Measurements from ENCODE around the gene SLC4A7.

DNA sequence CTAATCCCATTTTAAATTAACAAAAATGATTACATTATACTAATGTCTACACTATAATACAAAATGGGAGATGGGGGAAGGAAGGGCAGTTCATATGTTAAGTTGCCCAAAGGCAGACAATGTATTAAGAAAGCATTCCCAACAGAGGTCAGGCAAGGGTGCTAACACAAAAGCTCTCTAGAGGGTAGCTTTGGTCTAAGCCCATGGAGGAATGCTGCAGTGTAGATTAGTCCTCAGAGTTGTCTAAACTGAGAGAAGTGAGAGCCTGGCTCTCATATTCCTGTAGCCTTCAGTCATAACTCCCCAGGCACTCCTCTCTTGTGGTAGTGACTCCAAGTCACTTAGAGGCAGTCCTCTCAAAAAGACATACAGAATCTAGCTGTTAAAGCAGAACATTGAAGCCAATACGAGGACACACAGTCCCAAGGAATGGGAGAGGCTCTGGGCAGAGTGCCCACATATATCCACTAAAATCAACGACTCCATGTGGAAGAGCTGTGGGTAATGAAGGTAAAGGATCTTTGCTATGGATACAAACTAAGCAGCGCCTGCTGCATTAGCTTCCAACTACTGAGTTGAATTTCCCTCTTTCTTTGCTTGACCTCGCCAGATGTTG is 129.5 kb downstream of the SLC4A7 start:
- TF ChIP-seq TEAD4 (CRISPR knock-in tag; IDR thresholded peaks at IDR 0.05) (no peak), NR3C1 (CRISPR knock-in tag; conservative IDR thresholded peaks at IDR 0.05; ENCODE audit: low read depth) (no peak), SP1 (CRISPR knock-in tag; conservative IDR thresholded peaks at IDR 0.05) (no peak), CREM (CRISPR knock-in tag; IDR thresholded peaks at IDR 0.05) (no peak), NFE2L1 (CRISPR knock-in tag; IDR thresholded peaks at IDR 0.05) (no peak), ETV6 (CRISPR knock-in tag; IDR thresholded peaks at IDR 0.05) (no peak)
- TF ChIP-seq, protein P1, sequence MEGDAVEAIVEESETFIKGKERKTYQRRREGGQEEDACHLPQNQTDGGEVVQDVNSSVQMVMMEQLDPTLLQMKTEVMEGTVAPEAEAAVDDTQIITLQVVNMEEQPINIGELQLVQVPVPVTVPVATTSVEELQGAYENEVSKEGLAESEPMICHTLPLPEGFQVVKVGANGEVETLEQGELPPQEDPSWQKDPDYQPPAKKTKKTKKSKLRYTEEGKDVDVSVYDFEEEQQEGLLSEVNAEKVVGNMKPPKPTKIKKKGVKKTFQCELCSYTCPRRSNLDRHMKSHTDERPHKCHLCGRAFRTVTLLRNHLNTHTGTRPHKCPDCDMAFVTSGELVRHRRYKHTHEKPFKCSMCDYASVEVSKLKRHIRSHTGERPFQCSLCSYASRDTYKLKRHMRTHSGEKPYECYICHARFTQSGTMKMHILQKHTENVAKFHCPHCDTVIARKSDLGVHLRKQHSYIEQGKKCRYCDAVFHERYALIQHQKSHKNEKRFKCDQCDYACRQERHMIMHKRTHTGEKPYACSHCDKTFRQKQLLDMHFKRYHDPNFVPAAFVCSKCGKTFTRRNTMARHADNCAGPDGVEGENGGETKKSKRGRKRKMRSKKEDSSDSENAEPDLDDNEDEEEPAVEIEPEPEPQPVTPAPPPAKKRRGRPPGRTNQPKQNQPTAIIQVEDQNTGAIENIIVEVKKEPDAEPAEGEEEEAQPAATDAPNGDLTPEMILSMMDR (IDR thresholded peaks at IDR 0.05) = no peak
- TF ChIP-seq, protein P2, sequence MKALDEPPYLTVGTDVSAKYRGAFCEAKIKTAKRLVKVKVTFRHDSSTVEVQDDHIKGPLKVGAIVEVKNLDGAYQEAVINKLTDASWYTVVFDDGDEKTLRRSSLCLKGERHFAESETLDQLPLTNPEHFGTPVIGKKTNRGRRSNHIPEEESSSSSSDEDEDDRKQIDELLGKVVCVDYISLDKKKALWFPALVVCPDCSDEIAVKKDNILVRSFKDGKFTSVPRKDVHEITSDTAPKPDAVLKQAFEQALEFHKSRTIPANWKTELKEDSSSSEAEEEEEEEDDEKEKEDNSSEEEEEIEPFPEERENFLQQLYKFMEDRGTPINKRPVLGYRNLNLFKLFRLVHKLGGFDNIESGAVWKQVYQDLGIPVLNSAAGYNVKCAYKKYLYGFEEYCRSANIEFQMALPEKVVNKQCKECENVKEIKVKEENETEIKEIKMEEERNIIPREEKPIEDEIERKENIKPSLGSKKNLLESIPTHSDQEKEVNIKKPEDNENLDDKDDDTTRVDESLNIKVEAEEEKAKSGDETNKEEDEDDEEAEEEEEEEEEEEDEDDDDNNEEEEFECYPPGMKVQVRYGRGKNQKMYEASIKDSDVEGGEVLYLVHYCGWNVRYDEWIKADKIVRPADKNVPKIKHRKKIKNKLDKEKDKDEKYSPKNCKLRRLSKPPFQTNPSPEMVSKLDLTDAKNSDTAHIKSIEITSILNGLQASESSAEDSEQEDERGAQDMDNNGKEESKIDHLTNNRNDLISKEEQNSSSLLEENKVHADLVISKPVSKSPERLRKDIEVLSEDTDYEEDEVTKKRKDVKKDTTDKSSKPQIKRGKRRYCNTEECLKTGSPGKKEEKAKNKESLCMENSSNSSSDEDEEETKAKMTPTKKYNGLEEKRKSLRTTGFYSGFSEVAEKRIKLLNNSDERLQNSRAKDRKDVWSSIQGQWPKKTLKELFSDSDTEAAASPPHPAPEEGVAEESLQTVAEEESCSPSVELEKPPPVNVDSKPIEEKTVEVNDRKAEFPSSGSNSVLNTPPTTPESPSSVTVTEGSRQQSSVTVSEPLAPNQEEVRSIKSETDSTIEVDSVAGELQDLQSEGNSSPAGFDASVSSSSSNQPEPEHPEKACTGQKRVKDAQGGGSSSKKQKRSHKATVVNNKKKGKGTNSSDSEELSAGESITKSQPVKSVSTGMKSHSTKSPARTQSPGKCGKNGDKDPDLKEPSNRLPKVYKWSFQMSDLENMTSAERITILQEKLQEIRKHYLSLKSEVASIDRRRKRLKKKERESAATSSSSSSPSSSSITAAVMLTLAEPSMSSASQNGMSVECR (CRISPR knock-in tag; IDR thresholded peaks at IDR 0.05; ENCODE audit: borderline replicate concordance) = no peak
- TF ChIP-seq, protein P3, sequence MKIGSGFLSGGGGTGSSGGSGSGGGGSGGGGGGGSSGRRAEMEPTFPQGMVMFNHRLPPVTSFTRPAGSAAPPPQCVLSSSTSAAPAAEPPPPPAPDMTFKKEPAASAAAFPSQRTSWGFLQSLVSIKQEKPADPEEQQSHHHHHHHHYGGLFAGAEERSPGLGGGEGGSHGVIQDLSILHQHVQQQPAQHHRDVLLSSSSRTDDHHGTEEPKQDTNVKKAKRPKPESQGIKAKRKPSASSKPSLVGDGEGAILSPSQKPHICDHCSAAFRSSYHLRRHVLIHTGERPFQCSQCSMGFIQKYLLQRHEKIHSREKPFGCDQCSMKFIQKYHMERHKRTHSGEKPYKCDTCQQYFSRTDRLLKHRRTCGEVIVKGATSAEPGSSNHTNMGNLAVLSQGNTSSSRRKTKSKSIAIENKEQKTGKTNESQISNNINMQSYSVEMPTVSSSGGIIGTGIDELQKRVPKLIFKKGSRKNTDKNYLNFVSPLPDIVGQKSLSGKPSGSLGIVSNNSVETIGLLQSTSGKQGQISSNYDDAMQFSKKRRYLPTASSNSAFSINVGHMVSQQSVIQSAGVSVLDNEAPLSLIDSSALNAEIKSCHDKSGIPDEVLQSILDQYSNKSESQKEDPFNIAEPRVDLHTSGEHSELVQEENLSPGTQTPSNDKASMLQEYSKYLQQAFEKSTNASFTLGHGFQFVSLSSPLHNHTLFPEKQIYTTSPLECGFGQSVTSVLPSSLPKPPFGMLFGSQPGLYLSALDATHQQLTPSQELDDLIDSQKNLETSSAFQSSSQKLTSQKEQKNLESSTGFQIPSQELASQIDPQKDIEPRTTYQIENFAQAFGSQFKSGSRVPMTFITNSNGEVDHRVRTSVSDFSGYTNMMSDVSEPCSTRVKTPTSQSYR (CRISPR knock-in tag; IDR thresholded peaks at IDR 0.05) = no peak

Data from WTC11 (cell line).